Smooth muscle cell (in vitro differentiated cells): ENCODE measurements around the gene PRDM16. TPM values are rescaled to one million over a fixed set of nuclear protein-coding genes. Genes with fewer than 3 reads are reported as not detected.

Source experiments
- DNase-seq: peaks from one replicate; lab custom pipeline; 2025; ENCODE audit not compliant: unreplicated experiment; lab: John Stamatoyannopoulos, UW
- H2AFZ ChIP-seq: fragments of 200-600 bp; sonication (generic); 2 replicates; pipeline ENCODE4 v1.6.0; 2016; ENCODE audit warnings: antibody characterized with exemption, low read depth, mild to moderate bottlenecking
- H3F3A ChIP-seq: fragments of 200-600 bp; sonication (generic); 2 replicates; pipeline ENCODE4 v1.6.0; 2017; ENCODE audit warnings: antibody characterized with exemption, low read depth
- H3K27ac ChIP-seq: fragments of 200-600 bp; sonication (generic); 2 replicates; pipeline ENCODE4 v1.5.1; 2016; ENCODE audit warnings: low read depth, mild to moderate bottlenecking
- H3K27me3 ChIP-seq: fragments of 200-600 bp; sonication (generic); 2 replicates; pipeline ENCODE4 v1.6.1; 2016; ENCODE audit warnings: low read depth, mild to moderate bottlenecking
- H3K36me3 ChIP-seq: fragments of 200-600 bp; sonication (generic); 2 replicates; pipeline ENCODE4 v1.5.1; 2016; ENCODE audit warnings: low read depth
- H3K4me1 ChIP-seq: fragments of 200-600 bp; sonication (generic); 2 replicates; pipeline ENCODE4 v1.5.1; 2016; ENCODE audit warnings: low read depth
- H3K4me2 ChIP-seq: fragments of 200-600 bp; sonication (generic); 2 replicates; pipeline ENCODE4 v1.6.0; 2016; ENCODE audit warnings: mild to moderate bottlenecking
- H3K4me3 ChIP-seq: fragments of 200-600 bp; sonication (generic); 2 replicates; pipeline ENCODE4 v1.5.1; 2016; ENCODE audit warnings: mild to moderate bottlenecking
- H3K79me2 ChIP-seq: fragments of 200-600 bp; sonication (generic); 2 replicates; pipeline ENCODE4 v1.6.0; 2016; ENCODE audit warnings: low read depth, mild to moderate bottlenecking
- H3K9ac ChIP-seq: fragments of 200-600 bp; sonication (generic); 2 replicates; pipeline ENCODE4 v1.6.0; 2016; ENCODE audit warnings: low read depth
- H3K9me3 ChIP-seq: fragments of 200-600 bp; sonication (generic); replicated peaks from 2 replicates; pipeline ENCODE4 v1.5.1; 2016; ENCODE audit warnings: low read depth
- H4K20me1 ChIP-seq: fragments of 200-600 bp; sonication (generic); 2 replicates; pipeline ENCODE4 v1.6.0; 2016; ENCODE audit warnings: low read depth
- WGBS: methylation state at CpG from one replicate; pipeline ENCODE4 v1.1.7; 2016; ENCODE audit warnings: low lambda C conversion rate; 5-methylcytosine and 5-hydroxymethylcytosine counted together
- polyA plus RNA-seq: library from polyadenylated mRNA; unstranded; fragments of >200 nt; fragmentation: Nextera tagmentation; extraction: Ambion mirVana; gene quantifications from 2 replicates; pipeline ENCODE4 v1.2.1, GENCODE V29; 2016
- total RNA-seq: library from RNA; depleted of rRNA; stranded (reverse); fragments of >200 nt; gene quantifications from 2 replicates; pipeline ENCODE4 v1.2.3, GENCODE V29; 2014
- TF ChIP-seq, protein P1 (sequence below): fragments of 200-600 bp; sonication (generic); IDR thresholded peaks from 2 replicates; pipeline ENCODE4 v1.5.1; 2017; ENCODE audit warnings: borderline replicate concordance, mild to moderate bottlenecking, antibody characterized with exemption; ENCODE audit not compliant: insufficient read depth, poor library complexity, severe bottlenecking

PRDM16 gene
- total and polyA plus RNA-seq, 2 experiments from 2014 or later = 0.72 to 1.3 TPM

DNA sequence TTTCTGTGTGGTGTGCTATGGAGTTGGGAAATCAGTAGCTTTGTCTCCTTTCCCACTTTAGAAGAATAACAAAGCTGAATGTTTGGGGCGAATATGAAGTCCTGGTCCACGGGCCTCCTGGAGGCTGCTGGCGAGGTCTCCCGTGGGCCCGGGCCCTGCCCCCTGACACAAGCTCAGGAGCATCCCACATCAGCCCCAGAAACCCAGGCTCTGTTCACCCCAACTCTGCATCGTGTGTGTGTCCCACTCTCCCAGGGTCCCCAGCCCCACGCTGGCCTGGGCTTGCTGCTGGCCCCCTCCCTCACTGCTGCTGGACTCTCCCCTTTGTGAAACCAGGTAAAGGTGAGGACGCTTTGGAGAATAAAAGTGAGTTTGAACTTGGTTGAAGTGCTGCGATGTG, 8.1 kb downstream of the PRDM16 start:
- Histone ChIP-seq H3K27ac (no peak overlapping the region), H3K79me2 (no peaks in the 10 kb centered on the region), H3K27me3 (peaks cover 44% of the 10 kb centered on the region), H3K9me3 (no peaks in the 10 kb centered on the region), H3K36me3 (no peaks in the 10 kb centered on the region), H3K4me2 (no peak overlapping the region), H3K4me3 (no peak overlapping the region), H3K4me1 (peaks cover 17% of the 10 kb centered on the region), H3F3A (no peaks in the 10 kb centered on the region), H2AFZ (no peak overlapping the region), H3K9ac (no peak overlapping the region), H4K20me1 (peaks cover 5% of the 10 kb centered on the region)
- TF ChIP-seq, protein P1, sequence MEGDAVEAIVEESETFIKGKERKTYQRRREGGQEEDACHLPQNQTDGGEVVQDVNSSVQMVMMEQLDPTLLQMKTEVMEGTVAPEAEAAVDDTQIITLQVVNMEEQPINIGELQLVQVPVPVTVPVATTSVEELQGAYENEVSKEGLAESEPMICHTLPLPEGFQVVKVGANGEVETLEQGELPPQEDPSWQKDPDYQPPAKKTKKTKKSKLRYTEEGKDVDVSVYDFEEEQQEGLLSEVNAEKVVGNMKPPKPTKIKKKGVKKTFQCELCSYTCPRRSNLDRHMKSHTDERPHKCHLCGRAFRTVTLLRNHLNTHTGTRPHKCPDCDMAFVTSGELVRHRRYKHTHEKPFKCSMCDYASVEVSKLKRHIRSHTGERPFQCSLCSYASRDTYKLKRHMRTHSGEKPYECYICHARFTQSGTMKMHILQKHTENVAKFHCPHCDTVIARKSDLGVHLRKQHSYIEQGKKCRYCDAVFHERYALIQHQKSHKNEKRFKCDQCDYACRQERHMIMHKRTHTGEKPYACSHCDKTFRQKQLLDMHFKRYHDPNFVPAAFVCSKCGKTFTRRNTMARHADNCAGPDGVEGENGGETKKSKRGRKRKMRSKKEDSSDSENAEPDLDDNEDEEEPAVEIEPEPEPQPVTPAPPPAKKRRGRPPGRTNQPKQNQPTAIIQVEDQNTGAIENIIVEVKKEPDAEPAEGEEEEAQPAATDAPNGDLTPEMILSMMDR = no peak
- DNase-seq = no peak
- WGBS = 88% methylated on average over 9 of the region's 9 CpGs

DNA sequence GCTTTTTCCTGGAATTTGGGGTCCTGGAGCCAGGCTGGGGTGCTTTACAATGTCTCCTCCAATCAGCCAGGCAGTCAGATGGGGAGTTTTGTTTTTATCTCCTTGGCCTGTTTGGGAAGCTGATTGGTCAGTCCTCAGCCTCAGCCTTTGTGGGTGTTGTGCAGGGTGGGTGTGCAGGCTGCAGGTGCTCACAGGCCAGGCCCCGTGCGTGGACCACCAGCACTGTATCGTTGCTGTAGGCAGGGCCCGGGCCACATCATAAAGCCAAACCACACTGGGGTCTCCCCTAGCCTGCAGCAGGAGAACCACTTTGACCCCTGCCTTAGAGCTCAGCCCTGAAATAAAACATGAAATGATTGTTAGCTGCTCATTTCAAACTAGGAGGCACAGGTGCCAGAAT, 8.6 kb downstream of the PRDM16 start:
- H4K20me1 ChIP-seq = peaks cover 5% of the 10 kb centered on the region
- no peaks in the 10 kb centered on the region for H3K36me3 ChIP-seq
- H3K4me1 ChIP-seq = peaks cover 15% of the 10 kb centered on the region
- H3K4me2 ChIP-seq = no peak overlapping the region
- no peaks in the 10 kb centered on the region for H3K9me3 ChIP-seq
- H3K9ac ChIP-seq = no peak overlapping the region
- DNase-seq = no peak
- TF ChIP-seq, protein P1 = no peak
- peaks cover 39% of the 10 kb centered on the region for H3K27me3 ChIP-seq
- H3F3A ChIP-seq = no peaks in the 10 kb centered on the region
- WGBS = 96% methylated on average over 4 of the region's 4 CpGs
- H3K4me3 ChIP-seq = no peak overlapping the region
- no peak overlapping the region for H3K27ac ChIP-seq
- H3K79me2 ChIP-seq = no peaks in the 10 kb centered on the region
- H2AFZ ChIP-seq = no peak overlapping the region

DNA sequence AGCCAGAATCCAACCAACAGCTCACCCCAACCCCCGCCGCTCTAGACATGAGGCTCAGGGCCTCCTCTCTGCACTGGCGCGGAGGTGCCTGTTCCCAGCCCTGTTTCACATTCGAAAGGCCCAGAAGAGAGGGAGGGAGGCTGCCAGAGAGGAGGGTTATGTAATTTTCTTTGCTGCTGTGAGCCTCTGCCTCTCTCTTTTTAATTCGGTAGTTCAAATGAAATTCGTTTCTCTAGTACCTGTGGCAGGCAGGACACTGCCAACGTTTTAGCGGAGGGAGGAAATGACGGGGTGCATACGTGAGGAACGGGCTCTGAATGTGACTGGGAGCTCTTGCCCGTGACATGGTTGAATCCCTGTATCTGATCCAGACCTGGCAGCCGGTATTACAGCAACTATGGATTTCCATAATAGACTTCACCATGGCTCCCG, 9.4 kb downstream of the PRDM16 start:
- 86% methylated on average over 15 of the region's 15 CpGs for WGBS

DNA sequence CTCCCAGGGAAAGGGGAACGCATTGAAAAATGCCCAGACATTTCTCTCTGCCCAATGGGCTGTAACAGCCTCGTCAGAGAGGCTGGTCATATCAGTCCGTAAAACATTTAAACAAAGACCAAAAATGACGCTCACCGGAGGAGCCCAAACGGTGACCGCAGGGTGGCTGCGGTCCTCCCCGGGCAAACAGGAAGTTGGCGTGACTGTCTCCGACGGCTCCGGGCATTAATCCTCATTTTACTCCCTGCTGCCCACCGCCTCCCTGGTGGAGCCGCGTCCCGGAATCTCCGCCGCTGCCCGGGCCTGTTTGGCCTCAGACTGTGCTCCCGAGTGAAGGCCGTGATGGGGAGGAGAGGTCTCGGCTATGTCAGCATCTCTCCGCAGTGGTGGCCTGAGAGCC, 9.9 kb downstream of the PRDM16 start:
- no peaks in the 10 kb centered on the region for H3K36me3 ChIP-seq
- no peak overlapping the region for H3K4me3 ChIP-seq
- H3K9me3 ChIP-seq = no peaks in the 10 kb centered on the region
- H2AFZ ChIP-seq = no peak overlapping the region
- WGBS = 90% methylated on average over 24 of the region's 24 CpGs
- TF ChIP-seq, protein P1 = no peak
- no peak overlapping the region for H3K4me2 ChIP-seq
- no peak for DNase-seq
- peaks cover 26% of the 10 kb centered on the region for H3K27me3 ChIP-seq
- H4K20me1 ChIP-seq = peaks cover 5% of the 10 kb centered on the region
- H3K79me2 ChIP-seq = no peaks in the 10 kb centered on the region
- peaks cover 3% of the 10 kb centered on the region for H3K4me1 ChIP-seq
- no peaks in the 10 kb centered on the region for H3F3A ChIP-seq
- no peak overlapping the region for H3K9ac ChIP-seq
- no peak overlapping the region for H3K27ac ChIP-seq

More for the DNA sequence above, 9.4 kb downstream of the PRDM16 start:
- Histone ChIP-seq H2AFZ (no peak overlapping the region), H3K27ac (no peak overlapping the region), H4K20me1 (peaks cover 5% of the 10 kb centered on the region), H3K4me1 (peaks cover 7% of the 10 kb centered on the region), H3K27me3 (peaks cover 30% of the 10 kb centered on the region), H3K9me3 (no peaks in the 10 kb centered on the region), H3K4me3 (no peak overlapping the region), H3K36me3 (no peaks in the 10 kb centered on the region), H3K4me2 (no peak overlapping the region), H3F3A (no peaks in the 10 kb centered on the region), H3K79me2 (no peaks in the 10 kb centered on the region), H3K9ac (no peak overlapping the region)
- TF ChIP-seq, protein P1 = no peak
- DNase-seq = no peak
